Panc1 (cell line): Measurements from ENCODE around the gene MACROD1. TPM values are rescaled to one million over a fixed set of nuclear protein-coding genes. Genes with fewer than 3 reads are reported as not detected.

Source experiments
- ATAC-seq: fragments of 200-7000 bp; cut with Tn5 transposase; 2 replicates; pipeline ENCODE4 v1.9.1; 2020; ENCODE audit warnings: mild to moderate bottlenecking, moderate library complexity
- BruUV-seq: library from RNA; stranded (reverse); fragments of 400-500 nt; replicated peaks from 2 replicates; lab custom pipeline; 2021; lab: Mats Ljungman, UMichigan
- CTCF ChIA-PET: fragments of 300-600 bp; sonication (Branson Sonifier 250); formaldehyde crosslinking; loops from one replicate; lab custom pipeline; 2022; ENCODE audit warnings: antibody characterized with exemption; lab: Charles Lee
- POLR2A ChIA-PET: fragments of 300-600 bp; sonication (Branson Sonifier 250); formaldehyde crosslinking; loops from one replicate; lab custom pipeline; 2022; ENCODE audit warnings: antibody characterized with exemption; lab: Charles Lee
- DNase-seq: peaks from one replicate; pipeline ENCODE4 v3.0.0-alpha.2; 2010; ENCODE audit warnings: low read depth, low spot score
- H3K27ac ChIP-seq: 2 replicates; pipeline ENCODE4 v1.5.1; 2011; ENCODE audit warnings: mild to moderate bottlenecking, low read length, inconsistent platforms
- H3K27me3 ChIP-seq: fragments of 200-500 bp; sonication (Bioruptor generic); 2 replicates; pipeline ENCODE4 v1.6.0; 2014; ENCODE audit warnings: low read length, inconsistent platforms; ENCODE audit not compliant: control insufficient read depth, insufficient read depth
- H3K36me3 ChIP-seq: fragments of 200-500 bp; sonication (Bioruptor generic); 2 replicates; pipeline ENCODE4 v1.5.1; 2014; ENCODE audit warnings: inconsistent platforms, mild to moderate bottlenecking, low read length, moderate library complexity; ENCODE audit not compliant: control insufficient read depth, insufficient read depth
- H3K4me1 ChIP-seq: 2 replicates; pipeline ENCODE4 v1.5.1; 2011; ENCODE audit warnings: inconsistent platforms, mild to moderate bottlenecking, low read length, moderate library complexity; ENCODE audit not compliant: control insufficient read depth, insufficient read depth
- H3K4me3 ChIP-seq, 2 experiments: 2 replicates each; pipeline ENCODE4 v1.5.1; 2011 to 2012; ENCODE audit warnings: low read depth in 2 of 2, low read length in 2 of 2, mild to moderate bottlenecking in 2 of 2, inconsistent platforms in 1 of 2, moderate library complexity in 1 of 2
- H3K9me3 ChIP-seq: fragments of 200-500 bp; sonication (Bioruptor generic); 2 replicates; pipeline ENCODE4 v1.5.1; 2014; ENCODE audit warnings: low read depth, mild to moderate bottlenecking, inconsistent platforms, low read length, moderate library complexity; ENCODE audit not compliant: control insufficient read depth, insufficient read depth
- POLR2AphosphoS5 ChIP-seq: IDR thresholded peaks from 2 replicates; pipeline ENCODE4 v1.6.1; 2012; ENCODE audit warnings: mild to moderate bottlenecking, low read depth, low read length, moderate library complexity
- SIN3A ChIP-seq: IDR thresholded peaks from 2 replicates; pipeline ENCODE4 v1.6.1; 2012; ENCODE audit warnings: low read depth, mild to moderate bottlenecking, low read length, moderate library complexity, borderline replicate concordance; ENCODE audit not compliant: insufficient read depth
- TCF7L2 ChIP-seq: IDR thresholded peaks from 2 replicates; pipeline ENCODE4 v1.6.1; 2011; ENCODE audit warnings: mild to moderate bottlenecking, low read depth, low read length, inconsistent platforms
- in situ Hi-C: cut with HindIII; loops from 2 replicates; pipeline ENCODE4 v1.10.0; 2016; ENCODE audit warnings: low sequenced_read_pairs, low pct_unique_long_range_greater_than_20kb
- intact Hi-C: fragments of 100-400 bp; cut with micrococcal nuclease; formaldehyde crosslinking; loops from one replicate; pipeline ENCODE4 v1.10.0; 2022; ENCODE audit not compliant: unreplicated experiment
- total RNA-seq: library from RNA; stranded (reverse); gene quantifications from one replicate; pipeline ENCODE4 v1.2.1, GENCODE V29; 2021; ENCODE audit not compliant: unreplicated experiment
- TF ChIP-seq, protein P1 (sequence below): fragments of 450-650 bp; IDR thresholded peaks from 2 replicates; pipeline ENCODE4 v1.5.1; 2017; ENCODE audit warnings: mild to moderate bottlenecking
- TF ChIP-seq, protein P2 (sequence below), 2 experiments: IDR thresholded peaks; 2 replicates each; pipeline ENCODE4 v1.6.1; 2011 to 2012; ENCODE audit warnings: low read depth in 2 of 2, control low read depth in 1 of 2, low read length in 1 of 2, mild to moderate bottlenecking in 1 of 2, moderate library complexity in 1 of 2; ENCODE audit not compliant: insufficient read depth in 1 of 2

Gene MACROD1
- total RNA-seq, 1 experiment from 2014 or later, result 16.8 TPM

DNA sequence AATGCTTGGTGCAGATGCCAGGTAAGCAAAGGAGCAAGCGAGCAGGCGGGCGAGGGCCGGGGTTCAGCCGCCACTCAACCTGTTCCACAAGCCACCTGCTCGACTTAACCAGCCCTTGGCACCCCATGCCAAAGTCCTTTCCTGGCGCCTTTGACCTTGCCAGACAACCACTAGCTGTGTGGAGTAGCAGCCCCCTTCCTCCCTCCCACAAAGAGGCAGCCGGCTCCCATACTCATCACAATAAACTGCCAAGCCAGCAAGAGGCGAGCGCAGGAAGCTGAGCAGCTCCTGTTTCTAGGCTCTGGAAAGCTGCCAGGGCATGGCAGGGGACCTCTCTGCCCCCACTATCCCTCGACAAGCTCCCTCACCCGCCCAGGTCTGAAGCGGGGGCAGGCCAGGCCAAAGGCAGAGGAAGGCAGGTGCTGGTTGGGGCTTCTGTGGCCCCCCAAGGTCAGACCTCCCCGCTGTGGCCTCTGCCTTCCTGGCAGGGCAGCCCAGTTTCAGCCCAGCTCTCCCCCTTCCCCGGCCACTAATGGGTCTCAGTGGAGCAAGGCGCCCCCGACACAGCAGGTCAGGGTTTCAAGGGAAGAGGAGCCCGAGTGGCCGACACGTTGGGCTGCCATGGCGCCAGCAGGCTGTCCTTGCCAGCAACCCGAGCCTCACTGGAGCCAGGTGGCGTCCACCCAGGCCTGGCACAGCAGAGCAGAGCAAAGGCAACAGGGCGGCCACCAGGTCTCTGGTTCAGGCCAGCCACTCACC is 15.3 kb downstream of the MACROD1 start:
- Histone ChIP-seq H3K27me3 (no peaks in the 10 kb centered on the region), H3K4me3 (no peak overlapping the region), H3K36me3 (no peaks in the 10 kb centered on the region), H3K9me3 (no peaks in the 10 kb centered on the region), H3K4me1 (peaks cover 13% of the 10 kb centered on the region), H3K27ac (no peak overlapping the region)
- ChIA-PET POLR2A (no interaction called here), CTCF (interaction anchor here (0.6 to 1.1 kb wide), 4 partner anchors 26 to 111 kb away, joined by 3 to 4 read pairs (median 4); no protein-coding TSS in a partner anchor)
- no TSS peak for BruUV-seq
- intact Hi-C loops, result loop anchor here (5.0 to 10.0 kb wide), 2 partner anchors 63 to 316 kb away; partner anchors contain the start of gene MARK2
- DNase-seq, result no peak
- ATAC-seq, result no peak
- TF ChIP-seq TCF7L2 (no peak), POLR2AphosphoS5 (no peak), SIN3A (no peak)
- TF ChIP-seq, protein P1, sequence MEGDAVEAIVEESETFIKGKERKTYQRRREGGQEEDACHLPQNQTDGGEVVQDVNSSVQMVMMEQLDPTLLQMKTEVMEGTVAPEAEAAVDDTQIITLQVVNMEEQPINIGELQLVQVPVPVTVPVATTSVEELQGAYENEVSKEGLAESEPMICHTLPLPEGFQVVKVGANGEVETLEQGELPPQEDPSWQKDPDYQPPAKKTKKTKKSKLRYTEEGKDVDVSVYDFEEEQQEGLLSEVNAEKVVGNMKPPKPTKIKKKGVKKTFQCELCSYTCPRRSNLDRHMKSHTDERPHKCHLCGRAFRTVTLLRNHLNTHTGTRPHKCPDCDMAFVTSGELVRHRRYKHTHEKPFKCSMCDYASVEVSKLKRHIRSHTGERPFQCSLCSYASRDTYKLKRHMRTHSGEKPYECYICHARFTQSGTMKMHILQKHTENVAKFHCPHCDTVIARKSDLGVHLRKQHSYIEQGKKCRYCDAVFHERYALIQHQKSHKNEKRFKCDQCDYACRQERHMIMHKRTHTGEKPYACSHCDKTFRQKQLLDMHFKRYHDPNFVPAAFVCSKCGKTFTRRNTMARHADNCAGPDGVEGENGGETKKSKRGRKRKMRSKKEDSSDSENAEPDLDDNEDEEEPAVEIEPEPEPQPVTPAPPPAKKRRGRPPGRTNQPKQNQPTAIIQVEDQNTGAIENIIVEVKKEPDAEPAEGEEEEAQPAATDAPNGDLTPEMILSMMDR, result no peak
- TF ChIP-seq, protein P2, sequence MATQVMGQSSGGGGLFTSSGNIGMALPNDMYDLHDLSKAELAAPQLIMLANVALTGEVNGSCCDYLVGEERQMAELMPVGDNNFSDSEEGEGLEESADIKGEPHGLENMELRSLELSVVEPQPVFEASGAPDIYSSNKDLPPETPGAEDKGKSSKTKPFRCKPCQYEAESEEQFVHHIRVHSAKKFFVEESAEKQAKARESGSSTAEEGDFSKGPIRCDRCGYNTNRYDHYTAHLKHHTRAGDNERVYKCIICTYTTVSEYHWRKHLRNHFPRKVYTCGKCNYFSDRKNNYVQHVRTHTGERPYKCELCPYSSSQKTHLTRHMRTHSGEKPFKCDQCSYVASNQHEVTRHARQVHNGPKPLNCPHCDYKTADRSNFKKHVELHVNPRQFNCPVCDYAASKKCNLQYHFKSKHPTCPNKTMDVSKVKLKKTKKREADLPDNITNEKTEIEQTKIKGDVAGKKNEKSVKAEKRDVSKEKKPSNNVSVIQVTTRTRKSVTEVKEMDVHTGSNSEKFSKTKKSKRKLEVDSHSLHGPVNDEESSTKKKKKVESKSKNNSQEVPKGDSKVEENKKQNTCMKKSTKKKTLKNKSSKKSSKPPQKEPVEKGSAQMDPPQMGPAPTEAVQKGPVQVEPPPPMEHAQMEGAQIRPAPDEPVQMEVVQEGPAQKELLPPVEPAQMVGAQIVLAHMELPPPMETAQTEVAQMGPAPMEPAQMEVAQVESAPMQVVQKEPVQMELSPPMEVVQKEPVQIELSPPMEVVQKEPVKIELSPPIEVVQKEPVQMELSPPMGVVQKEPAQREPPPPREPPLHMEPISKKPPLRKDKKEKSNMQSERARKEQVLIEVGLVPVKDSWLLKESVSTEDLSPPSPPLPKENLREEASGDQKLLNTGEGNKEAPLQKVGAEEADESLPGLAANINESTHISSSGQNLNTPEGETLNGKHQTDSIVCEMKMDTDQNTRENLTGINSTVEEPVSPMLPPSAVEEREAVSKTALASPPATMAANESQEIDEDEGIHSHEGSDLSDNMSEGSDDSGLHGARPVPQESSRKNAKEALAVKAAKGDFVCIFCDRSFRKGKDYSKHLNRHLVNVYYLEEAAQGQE (IDR thresholded peaks at IDR 0.05; ENCODE audit: insufficient read depth in 1 of 2, low read depth in 2 of 2, low read length in 1 of 2), result no peak
- in situ Hi-C loops, result no loop called here

DNA sequence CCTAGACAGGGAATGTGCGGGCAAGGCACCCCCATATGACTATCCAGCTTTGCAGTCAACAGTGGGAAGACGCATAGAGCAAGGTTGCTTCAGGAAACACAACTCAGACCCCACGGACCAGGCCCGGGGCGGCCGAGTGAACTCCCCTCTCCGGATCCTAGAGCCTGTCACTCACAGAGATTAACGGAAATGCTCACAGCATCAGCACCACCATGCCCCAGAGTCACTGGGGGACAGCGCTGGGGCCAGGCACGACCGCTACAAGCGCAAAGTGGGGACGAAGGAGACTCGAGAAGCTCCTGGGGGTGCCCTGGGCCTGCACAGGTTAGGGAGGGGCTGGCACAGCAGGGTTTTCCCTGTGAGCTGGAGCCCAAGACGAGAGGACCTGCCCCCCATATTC is 15.9 kb downstream of the MACROD1 start:
- no peaks in the 10 kb centered on the region for H3K36me3 ChIP-seq
- ChIA-PET POLR2A (no interaction called here), CTCF (interaction anchor here (0.6 to 1.2 kb wide), 5 partner anchors 9 to 147 kb away, joined by 3 to 5 read pairs (median 4); no protein-coding TSS in a partner anchor)
- intact Hi-C loops (loop anchor here (5.0 to 10.0 kb wide), 2 partner anchors 63 to 315 kb away; partner anchors contain the start of gene MARK2), in situ Hi-C loops (no loop called here)
- TF ChIP-seq, protein P1, result no peak
- TF ChIP-seq POLR2AphosphoS5 (no peak), TCF7L2 (no peak), SIN3A (no peak)
- TF ChIP-seq, protein P2 (IDR thresholded peaks at IDR 0.05; ENCODE audit: insufficient read depth in 1 of 2, low read depth in 2 of 2, low read length in 1 of 2), result no peak
- no peaks in the 10 kb centered on the region for H3K27me3 ChIP-seq
- H3K9me3 ChIP-seq, result no peaks in the 10 kb centered on the region
- DNase-seq (no peak), ATAC-seq (no peak)
- H3K27ac ChIP-seq, result no peak overlapping the region
- H3K4me1 ChIP-seq, result peaks cover 13% of the 10 kb centered on the region
- no peak overlapping the region for H3K4me3 ChIP-seq
- BruUV-seq, result no TSS peak
